Stimulated activated CD4-positive, alpha-beta T cell treated with anti-CD3 and anti-CD28 coated beads, Interleukin-1b, Interleukin-23, amount 100 ng/mL, for 4 hours (primary cell): ENCODE data around the gene CDK19.

Experiments used
- DNase-seq, 2 donors: peaks; one replicate each; pipeline ENCODE4 v3.0.0-alpha.2; 2020; ENCODE audit warnings: low read depth in 2 of 2

Gene CDK19

DNA sequence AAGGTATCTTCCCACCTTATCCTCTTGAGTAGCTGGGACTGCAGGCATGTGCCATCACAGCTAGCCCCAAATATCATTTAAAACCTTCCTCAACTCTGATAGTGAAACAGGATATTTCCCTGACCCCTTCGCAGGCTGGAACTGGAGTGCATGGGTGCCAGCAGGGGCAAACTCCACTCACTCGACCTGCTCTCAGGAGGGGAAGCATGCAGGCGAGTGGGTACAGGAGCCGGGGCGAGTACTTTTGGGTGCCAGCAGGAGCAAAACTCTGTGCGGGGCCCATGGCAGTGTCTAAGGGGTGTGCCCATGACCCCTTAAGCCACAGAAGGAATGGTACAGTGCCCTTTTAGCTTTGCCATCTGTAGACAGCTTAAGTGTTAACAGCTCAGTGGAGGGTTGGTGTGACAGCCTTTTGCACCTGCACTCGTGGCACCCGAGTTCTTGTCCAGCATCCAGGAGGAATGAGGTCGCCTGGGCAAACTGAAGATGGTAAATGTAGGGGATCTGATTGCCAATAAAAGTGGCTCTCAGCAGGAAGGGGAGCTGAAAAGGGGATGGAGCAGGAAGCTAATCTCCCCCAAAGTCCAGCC, 155.1 kb downstream of the CDK19 start:
- DNase-seq: no peak

DNA sequence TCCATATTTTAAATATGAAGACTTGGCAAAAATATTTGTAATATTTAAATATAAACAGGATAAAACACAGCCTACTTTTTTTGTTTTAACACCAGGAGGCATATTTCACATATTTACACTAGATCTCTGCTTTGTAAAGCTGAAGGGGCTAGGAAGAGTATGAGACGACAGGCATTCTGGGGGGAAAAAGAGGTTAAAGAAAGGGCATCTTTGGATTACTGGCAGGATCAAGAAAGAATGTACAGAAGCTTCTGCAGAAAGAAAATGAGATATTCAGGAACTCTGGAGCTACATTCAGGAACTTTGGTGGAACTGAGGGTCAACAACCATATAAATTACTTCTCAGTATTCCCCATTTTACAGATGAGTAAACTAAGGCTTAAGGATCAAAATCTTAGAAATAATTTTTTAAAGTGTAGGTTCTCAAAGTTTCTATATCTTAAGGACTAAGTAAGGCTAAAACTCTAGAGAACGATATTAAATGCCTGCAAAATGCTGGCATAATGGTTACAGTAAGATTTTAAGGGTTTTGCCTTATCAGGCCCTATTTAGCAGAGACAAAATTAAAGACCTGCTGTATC, 156.5 kb downstream of the CDK19 start:
- DNase-seq: no peak

DNA sequence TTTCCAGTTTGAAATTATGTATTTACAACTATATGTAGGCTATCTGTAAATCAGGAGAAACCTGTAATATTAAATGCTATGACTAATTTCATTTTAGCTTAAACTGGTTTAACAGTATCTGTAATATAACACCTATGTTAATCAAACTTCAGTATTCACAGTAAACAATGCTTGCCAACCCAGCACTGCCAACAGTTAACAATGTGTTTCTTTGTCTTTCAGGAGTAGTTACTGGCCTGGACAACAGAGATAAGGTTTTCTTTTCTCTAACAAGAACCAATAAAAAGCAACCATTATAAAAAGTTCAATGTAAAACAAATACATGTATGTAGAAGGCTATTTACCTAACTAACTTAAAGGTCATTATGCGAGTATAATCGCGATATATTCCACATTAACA, 158.8 kb downstream of the CDK19 start:
- DNase-seq: no peak

DNA sequence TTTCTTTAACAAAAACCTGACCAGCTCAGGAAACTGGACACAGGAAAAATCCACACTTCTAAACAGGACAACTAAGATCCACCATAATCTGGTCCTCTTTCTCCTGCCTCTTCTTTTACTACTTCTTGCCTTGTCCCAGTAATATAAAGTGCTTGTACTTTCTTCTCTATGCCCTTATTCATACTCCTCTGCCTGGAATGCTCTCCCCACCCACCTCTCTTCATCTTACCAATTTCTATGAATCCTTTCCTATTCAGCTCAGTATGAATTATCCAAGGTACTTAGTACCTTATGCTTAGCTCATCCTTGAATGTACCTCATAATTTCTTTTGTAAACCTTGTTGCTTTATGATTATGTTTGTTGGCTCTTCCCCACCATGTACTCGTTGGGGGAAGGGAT, 159.4 kb downstream of the CDK19 start:
- no peak for DNase-seq

DNA sequence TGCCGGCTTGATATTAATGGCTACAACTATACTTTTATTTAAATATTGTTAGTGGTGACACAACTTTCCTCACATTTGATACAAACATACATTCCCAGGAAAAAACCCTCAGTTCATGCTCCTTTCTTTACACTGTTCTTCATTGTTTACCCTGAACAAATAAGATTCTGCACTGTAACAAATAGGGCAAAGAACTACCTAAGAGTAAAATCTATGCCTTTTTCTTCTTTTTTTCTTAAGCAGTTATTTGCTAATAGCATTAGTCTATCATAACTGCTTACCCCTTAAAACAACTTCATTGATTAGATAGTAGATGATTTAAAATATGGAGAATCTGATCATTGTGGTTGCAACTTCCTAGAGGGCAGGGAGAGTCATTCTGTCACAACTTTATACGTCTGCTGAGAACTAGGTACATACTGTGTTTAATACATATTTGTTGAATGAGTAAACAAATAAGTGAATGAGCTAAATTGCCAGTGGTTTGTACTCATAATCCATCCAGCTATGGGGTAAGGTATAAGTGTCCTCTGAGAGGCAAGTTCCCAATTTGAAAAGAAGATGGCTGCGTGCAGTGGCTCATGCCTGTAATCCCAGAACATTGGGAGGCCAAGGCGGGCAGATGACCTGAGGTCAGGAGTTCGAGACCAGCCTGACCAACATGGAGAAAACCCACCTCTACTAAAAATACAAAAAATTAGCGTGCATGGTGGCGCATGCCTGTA, 161.0 kb downstream of the CDK19 start:
- no peak for DNase-seq

DNA sequence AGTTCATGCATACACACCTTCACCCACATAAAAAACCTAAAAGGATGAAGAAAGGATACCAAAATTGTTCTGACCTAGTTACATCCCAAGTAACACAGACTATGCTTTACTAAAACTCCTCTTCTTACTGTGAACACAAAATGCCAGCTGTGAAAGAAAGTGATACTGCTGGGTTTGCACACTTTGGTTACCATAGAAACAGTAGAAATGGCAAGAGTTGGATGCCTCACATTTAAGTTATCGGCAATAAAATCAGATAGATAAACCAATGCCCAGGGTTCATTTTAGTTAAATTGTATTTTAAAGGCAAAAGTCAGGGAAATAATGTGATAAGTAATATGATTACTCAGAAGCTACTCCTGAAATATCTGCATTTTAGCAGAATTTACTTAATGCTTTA, 161.9 kb downstream of the CDK19 start:
- no peak for DNase-seq

DNA sequence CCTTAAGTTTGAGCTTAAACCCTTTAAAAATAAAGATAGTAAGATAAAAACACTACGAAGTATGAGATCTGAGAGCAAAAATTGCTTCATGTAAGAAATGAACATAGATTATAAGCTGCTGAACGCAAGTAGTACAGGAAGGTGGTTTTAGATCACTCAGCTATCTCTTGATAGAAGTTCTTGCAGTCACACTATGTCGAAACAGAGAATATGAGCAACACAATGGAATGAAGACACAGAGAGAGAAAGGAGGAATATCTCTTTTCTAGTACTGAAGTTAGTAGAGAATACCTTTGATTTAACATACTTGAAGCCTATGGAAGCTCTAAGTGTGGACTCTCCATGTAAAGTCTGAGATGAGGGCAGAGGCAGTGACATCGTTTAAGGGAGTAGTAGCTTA, 162.7 kb downstream of the CDK19 start:
- DNase-seq: no peak

DNA sequence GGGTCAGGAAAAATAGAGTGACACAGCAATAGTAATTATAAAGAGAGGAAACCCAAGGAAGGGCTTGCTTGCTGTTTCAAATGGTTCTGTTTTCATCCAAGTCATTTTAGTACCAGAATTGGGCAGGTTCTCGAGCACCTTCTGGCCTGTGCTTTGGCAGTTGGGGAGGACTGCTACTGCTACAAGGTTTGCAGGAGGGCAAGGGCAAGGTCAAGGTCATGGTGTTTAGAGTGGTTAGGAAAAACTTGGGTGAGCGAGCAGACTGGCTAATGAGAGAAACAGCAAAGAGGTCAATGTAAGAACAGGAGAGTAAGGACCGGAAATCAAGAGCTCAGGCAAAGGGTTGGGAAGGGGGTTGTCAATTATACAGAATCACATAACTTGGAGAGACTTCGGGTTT, 164.5 kb downstream of the CDK19 start:
- DNase-seq: no peak

DNA sequence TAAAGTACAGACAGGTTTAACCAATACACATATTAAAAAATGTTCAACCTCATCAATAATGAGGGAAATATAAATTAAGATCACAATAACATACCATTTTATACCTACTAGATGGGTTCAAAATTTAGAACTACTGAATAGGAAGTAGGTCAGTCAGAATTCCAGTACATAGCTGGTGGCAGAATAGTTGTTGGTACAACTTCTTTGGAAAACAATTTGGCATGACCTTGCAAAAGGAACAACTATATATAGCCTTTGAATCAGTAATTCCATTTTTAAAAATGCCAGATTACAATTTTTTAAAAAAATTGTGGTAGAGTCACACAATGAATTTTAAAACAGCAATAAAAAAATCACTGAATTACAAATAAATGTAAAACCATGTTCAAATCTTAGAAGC, 165.6 kb downstream of the CDK19 start:
- no peak for DNase-seq

DNA sequence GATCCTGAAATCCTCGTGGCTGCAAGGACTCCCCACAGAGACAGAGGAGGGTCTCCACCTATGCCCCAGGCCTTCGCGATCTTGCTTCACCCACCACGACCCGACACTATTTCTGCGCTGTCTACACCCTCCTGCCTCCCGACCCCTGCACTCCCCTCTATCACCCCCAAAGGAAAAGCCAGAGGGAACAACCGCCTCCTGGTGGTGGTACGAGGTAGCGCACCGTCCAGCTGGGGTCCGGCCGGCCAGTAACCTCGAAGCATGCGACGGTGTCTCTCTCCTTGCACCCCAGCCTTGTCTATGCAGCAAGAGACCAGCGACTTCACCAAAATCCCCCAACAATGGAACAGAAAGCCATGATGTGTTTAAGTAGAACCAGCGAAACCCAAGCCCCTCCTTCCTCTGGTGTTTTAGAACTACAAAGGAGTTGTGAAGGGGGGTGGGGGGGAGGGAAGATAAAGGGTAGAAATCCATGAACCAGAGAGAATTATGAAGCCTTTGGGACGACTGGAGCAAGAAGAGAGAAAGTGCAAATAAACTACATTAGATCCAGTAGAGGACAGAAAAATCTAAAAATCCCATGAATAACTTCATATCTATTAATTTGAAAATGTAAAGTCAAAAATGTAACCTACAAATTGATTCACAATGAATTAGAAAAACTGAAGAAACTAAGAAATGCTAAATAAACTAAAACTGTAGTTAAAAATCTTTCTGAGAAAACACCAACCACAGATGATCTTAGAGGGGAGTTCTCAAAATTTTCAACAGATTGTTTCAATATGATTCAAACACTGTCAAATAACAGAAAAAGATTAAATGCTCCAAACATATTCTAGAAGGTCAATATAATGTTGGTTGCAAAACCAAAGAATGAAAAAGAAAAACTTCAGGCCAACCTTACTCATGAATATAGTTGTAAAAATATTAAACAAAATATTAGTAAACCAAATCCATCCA, 168.0 kb downstream of the CDK19 start:
- no peak for DNase-seq

DNA sequence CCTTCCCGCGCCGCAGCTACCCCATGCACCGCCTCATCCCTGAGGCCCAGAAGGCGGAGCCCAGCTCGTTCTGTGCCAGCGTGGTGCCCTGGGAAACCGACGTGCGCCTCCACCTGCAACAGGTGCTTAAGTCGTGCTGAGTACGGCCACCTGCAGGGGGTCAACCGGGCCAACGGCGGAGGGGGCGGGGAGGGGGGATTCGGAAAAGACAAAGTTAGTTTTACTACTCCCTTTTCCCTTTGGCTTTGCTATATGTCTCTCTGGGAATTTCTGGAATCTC, 168.9 kb downstream of the CDK19 start:
- DNase-seq: no peak

DNA sequence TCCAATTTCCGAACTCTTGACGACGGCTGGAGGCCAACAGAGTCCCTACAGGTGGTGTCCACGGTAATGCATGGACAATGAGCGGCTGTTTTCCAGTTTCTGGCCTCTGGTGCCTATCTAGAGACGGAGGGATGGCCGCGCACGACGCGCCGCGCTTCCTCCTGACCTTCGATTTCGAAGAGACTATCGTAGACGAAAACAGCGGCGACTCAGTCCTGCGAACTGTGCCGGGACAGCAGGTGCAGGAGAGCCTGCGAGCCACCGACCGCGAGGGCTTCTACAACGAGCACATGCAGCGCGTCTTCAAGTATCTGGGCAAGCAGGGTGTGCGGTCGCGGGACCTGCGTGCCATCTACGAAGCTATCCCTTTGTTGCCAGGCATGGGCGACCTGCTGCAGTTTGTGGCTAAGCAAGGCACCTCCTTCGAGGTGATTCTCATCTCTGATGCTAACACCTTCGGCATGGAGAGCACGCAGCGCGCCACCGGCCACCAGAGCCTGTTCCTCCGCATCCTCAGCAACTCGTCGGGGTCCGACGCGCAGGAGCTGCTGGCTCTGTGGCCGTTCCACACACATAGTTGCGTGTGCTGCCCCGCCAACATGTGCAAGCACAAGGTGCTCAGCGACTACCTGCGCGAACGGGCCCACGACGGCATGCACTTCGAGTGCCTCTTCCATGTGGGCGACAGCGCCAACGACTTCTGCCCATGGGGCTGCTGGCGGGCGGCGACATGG, 169.4 kb downstream of the CDK19 start:
- no peak for DNase-seq

DNA sequence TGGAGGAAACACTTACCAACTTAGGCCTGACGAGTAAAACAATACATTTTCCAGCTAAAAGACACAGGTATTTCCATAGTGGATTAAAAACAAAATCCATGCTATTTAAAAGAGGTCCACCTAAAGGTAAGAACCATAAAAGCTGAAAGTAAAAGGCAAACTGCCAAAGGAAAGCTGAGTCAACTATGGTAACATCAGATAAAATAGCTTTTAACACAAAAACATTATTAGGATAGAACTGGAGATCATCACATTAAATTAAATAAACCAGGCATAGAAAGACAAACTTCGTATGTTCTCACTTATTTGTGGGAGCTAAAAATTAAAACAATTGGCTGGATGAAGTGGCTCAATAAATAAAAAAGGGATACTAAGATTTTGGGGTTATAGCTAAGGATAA, 172.1 kb downstream of the CDK19 start:
- no peak for DNase-seq

DNA sequence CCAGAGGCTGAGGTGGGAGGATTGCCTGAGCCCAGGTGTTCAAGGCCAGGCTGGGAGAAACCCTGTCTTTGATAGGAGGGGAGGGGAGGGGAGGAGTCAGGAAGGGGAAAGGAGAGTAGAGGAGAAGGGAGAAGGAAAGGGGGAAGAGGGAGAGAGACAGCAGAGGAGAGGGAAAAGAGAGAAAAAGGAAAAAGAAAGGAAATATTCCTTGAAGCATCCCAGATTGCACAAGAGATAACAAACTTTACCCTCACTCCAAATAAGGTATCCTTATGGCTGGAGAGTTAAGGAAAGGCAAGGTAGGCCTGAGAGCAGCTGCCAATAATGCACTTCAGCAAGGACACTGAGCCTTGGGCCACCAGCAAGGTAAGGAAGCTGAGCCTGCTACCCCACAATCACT, 172.6 kb downstream of the CDK19 start:
- DNase-seq: no peak

DNA sequence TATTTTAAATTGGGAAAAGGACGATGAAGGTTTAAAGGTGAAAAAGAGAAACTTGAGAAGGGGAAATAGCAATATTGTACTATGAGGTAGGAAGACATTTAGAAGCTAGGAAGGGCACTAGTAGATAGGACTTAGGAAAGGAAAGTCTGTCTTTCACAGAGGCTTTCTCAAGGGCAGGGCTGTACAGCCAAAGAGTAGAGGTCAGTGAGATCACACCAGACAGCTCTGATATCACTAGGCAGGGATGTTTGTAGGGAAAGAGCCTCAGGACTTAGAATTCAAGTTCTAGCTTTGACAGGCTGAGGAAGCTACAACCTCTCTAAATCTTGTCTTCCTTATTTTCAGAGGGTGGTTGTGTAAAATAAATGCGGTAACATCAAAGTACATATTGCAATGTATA, 178.5 kb downstream of the CDK19 start:
- DNase-seq: no peak

DNA sequence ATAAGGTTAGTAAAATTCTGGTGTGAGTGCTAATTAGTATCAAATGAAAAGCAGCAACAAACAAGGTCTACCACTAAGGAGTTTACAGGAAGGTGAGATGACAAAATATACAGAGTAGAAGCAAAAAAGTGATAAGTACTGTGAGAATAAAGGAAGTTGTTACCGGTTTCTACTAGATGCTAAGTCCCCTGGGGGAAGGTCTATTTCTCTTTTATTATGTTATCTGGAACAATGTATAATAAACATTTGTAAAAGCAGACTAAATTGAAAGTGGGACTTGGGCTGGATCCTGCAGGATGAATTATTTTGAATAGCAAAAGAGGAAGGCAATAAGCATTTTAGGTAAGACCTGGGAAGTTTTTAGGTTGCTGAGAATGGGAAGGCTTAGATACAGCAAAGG, 180.2 kb downstream of the CDK19 start:
- no peak for DNase-seq

DNA sequence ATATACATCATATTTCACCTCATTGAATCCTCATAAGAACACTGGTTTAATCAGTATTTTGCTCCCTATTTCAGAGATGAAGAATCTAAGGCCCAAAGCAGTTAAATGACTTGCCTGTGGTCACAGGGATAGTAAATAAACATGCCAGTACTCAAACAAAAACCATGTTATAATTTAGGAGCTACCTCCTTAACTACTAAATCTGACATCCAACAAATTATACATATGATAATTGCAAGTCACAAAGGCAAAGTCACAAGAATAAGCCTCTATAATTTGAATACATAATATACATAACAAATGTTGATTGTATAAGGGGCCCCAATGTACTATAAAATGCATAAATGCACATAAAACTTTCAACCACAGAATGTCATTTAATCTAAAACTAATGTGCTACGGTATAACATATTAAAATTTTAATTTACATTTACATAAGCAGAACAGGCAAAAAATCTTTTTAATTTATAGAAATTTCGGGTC, 181.5 kb downstream of the CDK19 start:
- no peak for DNase-seq

DNA sequence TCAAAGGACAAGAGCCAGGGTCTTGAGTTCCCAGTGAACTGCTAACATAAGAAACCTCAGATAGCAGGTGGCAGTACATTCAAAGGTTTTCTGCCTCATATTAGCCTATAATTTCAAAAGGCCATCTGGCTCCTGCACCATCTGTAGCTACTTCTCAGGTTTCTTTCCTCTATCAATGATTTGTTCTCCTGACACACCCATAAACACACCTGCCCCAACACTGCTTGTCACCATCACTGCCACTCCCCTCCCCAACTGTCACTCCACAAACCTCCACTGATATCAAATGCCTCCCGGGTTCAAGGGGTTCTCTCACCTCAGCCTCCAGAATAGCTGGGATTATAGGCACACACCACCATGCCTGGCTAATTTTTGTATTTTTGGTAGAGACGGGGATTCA, 186.1 kb downstream of the CDK19 start:
- DNase-seq: no peak

DNA sequence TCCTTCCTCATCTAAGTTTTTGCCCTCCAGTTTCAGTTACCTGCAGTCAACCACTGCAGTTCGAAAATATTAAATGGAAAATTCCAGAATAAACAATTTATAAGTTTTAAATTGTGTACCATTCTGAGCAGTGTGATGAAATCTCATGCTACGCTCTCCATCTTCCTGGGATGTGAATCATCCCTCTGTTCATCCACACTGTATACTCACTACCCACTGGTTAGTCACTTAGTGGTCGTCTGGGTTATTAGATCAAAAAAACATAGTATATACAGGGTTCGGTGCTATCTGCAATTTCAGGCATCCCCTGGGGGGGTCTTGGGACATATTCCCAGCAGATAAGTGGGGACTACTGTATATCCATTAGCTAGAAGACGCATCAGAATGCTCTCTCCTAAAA, 186.9 kb downstream of the CDK19 start:
- no peak for DNase-seq

DNA sequence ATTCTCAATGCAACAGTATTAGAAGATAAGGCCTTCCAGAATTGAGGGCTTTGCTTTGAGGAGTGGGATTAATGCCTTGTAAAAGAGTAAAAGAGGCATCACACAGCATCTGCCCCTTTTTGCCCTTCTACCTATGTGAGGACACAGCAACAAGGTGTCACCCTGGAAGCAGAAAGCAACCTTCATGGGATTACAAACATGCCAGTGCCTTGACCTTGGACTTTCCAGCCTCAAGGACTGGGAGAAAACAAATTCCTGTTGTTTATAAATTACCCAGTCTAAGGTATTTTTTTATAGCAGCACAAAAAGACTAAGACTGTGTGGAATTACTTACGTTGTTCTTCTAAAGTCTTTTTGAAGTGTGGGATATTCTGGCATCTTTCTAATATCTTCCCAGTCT, 188.8 kb downstream of the CDK19 start:
- no peak for DNase-seq

DNA sequence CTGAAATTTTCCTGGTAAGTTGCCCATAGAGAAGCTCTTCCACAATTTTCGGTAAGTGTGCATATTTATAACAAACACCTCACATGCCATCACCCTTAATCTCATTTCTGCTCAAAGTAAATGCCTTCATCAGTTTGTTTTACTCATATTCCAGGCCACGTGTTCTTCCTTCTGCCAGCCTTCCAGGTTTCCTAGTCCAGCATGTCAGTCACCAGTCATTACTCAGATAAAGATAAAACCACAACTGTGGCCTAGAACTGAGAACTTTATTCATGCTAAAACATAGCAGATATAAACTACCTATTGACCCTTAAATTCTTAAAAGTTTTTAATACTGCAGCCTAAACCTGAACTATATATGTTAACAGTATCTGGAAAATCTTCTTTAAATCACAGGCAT, 189.4 kb downstream of the CDK19 start:
- DNase-seq: no peak
